Glutamatergic neuron (in vitro differentiated cells): ENCODE results near the gene SLC10A3. TPM values are rescaled to one million over a fixed set of nuclear protein-coding genes. Genes with fewer than 3 reads are reported as not detected.
"Not testable (repeated sequence)": the region's sequence is repeated elsewhere in the genome, so short reads cannot be mapped to it uniquely, and the experiment has no call there.

Source experiments
- DNase-seq: peaks from one replicate; pipeline ENCODE4 v3.0.0; 2022
- H3K27ac Mint-ChIP-seq: one replicate; pipeline ENCODE4 v1.8.0; 2020; ENCODE audit warnings: mild to moderate bottlenecking, mixed read lengths, inconsistent platforms; ENCODE audit not compliant: unreplicated experiment
- H3K27me3 Mint-ChIP-seq: one replicate; pipeline ENCODE4 v1.8.0; 2020; ENCODE audit warnings: mild to moderate bottlenecking, moderate library complexity, mixed read lengths, inconsistent platforms; ENCODE audit not compliant: unreplicated experiment
- H3K36me3 Mint-ChIP-seq: one replicate; pipeline ENCODE4 v1.8.0; 2020; ENCODE audit warnings: mild to moderate bottlenecking, mixed read lengths, inconsistent platforms; ENCODE audit not compliant: unreplicated experiment
- H3K4me1 Mint-ChIP-seq: one replicate; pipeline ENCODE4 v1.8.0; 2020; ENCODE audit warnings: mild to moderate bottlenecking, low read depth, mixed read lengths, inconsistent platforms; ENCODE audit not compliant: unreplicated experiment
- H3K4me3 Mint-ChIP-seq: one replicate; pipeline ENCODE4 v1.8.0; 2020; ENCODE audit warnings: mild to moderate bottlenecking, mixed read lengths, inconsistent platforms; ENCODE audit not compliant: unreplicated experiment
- H3K9me3 Mint-ChIP-seq: one replicate; pipeline ENCODE4 v1.8.0; 2020; ENCODE audit warnings: mild to moderate bottlenecking, moderate library complexity, mixed read lengths, inconsistent platforms; ENCODE audit not compliant: unreplicated experiment
- total RNA-seq: library from RNA; stranded (reverse); fragmentation: NEBNext Ultra II Directional; extraction: Animal tissue kit (Norgen Biotek cat#: 25700); gene quantifications from one replicate; pipeline ENCODE4 v1.2.1, GENCODE V29; 2021; ENCODE audit not compliant: unreplicated experiment
- TF ChIP-seq, protein P1 (sequence below): fragments of 200-600 bp; sonication (generic); IDR thresholded peaks from one replicate; pipeline ENCODE4 v1.5.0; 2021; ENCODE audit not compliant: partially characterized antibody, unreplicated experiment

The SLC10A3 gene
- total RNA-seq, 1 donor from 2014 or later, result 6.1 TPM

DNA sequence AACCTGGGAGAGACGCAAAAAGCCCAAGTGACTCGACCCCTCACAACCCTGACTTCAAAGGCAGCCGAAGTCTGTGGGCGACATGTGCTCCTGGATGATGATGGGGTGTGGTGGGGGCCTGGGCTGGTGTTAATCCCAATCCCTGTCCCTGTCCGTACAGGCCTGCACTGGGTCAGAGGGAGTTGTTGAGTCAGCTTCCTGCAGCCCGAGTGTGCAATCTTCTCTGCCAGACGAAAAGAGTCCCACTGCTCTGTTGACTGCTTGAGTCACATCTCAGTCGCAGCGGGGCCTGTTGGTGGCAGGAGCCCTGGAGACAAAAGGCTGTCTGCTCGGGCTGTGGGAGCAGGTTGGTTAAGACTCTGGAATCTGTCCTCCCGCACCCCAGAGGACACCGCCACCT, 15.3 kb upstream of the SLC10A3 start:
- TF ChIP-seq, protein P1, sequence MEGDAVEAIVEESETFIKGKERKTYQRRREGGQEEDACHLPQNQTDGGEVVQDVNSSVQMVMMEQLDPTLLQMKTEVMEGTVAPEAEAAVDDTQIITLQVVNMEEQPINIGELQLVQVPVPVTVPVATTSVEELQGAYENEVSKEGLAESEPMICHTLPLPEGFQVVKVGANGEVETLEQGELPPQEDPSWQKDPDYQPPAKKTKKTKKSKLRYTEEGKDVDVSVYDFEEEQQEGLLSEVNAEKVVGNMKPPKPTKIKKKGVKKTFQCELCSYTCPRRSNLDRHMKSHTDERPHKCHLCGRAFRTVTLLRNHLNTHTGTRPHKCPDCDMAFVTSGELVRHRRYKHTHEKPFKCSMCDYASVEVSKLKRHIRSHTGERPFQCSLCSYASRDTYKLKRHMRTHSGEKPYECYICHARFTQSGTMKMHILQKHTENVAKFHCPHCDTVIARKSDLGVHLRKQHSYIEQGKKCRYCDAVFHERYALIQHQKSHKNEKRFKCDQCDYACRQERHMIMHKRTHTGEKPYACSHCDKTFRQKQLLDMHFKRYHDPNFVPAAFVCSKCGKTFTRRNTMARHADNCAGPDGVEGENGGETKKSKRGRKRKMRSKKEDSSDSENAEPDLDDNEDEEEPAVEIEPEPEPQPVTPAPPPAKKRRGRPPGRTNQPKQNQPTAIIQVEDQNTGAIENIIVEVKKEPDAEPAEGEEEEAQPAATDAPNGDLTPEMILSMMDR, result no peak
- no peaks in the 10 kb centered on the region for H3K4me1 Mint-ChIP-seq
- peaks cover 4% of the 10 kb centered on the region for H3K9me3 Mint-ChIP-seq
- H3K36me3 Mint-ChIP-seq, result peaks cover 9% of the 10 kb centered on the region
- H3K27ac Mint-ChIP-seq, result no peak overlapping the region
- peaks cover 5% of the 10 kb centered on the region for H3K27me3 Mint-ChIP-seq
- no peak for DNase-seq
- H3K4me3 Mint-ChIP-seq, result no peak overlapping the region

DNA sequence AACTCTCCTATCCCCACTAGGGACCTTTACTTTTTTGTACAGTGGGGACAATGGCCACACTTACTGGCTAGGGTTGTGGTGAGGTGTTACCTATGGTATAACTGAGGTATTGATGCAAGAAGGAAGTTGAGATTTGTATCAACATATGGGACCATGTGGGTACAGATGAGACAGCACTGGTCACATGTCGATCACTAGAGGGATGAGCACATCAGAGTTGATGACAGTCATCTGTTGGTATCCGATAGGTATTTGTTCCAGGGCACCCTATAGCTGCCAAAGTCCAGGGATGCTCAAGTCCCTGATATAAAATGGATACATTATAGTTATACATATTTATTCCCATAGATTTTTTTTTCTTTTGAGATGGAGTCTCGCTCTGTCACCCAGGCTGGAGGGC, 12.6 kb upstream of the SLC10A3 start:
- no peak overlapping the region for H3K27ac Mint-ChIP-seq
- peaks cover 2% of the 10 kb centered on the region for H3K27me3 Mint-ChIP-seq
- H3K36me3 Mint-ChIP-seq, result no peaks in the 10 kb centered on the region
- no peaks in the 10 kb centered on the region for H3K4me1 Mint-ChIP-seq
- TF ChIP-seq, protein P1, result no peak
- H3K9me3 Mint-ChIP-seq, result peaks cover 4% of the 10 kb centered on the region
- no peak for DNase-seq
- no peak overlapping the region for H3K4me3 Mint-ChIP-seq

DNA sequence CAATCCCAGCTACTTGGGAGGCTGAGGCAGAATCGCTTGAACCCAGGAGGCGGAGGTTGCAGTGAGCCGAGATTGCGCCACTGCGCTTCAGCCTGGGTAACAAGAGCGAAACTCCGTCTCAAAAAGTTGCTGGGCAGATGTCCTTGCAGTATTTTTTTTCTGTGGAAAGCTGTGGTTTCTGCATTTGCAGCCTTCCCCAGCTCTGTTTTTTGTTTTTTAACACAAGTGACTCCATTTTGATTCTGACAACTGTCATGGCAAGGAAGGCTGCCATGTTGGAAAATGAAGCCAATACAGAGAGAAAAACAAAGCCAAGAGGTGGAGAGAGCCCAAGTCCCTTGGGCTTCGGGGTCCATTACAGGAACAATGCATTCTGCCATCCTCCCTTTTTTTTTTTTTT, 11.7 kb upstream of the SLC10A3 start:
- Mint-ChIP-seq H3K27ac (no peak overlapping the region), H3K4me1 (no peaks in the 10 kb centered on the region), H3K4me3 (no peak overlapping the region), H3K9me3 (peaks cover 4% of the 10 kb centered on the region), H3K36me3 (no peaks in the 10 kb centered on the region), H3K27me3 (peaks cover 2% of the 10 kb centered on the region)
- DNase-seq, result no peak
- TF ChIP-seq, protein P1, result no peak

DNA sequence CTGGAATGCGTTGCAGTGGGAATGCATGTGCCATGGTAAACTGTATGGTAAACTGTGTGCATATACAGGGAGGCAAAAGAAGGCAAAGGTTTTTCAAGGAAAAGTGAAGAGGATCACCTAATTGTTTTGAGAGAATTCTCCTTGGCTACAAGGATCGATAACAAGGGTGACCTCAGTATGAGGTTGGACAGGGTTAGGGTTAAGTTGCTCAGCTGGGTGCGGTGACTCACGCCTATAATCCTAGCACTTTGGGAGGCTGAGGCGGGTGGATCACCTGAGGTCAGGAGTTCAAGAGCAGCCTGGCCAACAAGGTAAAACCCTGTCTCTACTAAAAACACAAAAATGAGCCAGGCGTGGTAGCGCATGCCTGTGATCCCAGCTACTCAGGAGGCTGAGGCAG, 11.0 kb upstream of the SLC10A3 start:
- not testable (repeated sequence) for H3K27me3 Mint-ChIP-seq, H3K4me3 Mint-ChIP-seq, H3K9me3 Mint-ChIP-seq, H3K27ac Mint-ChIP-seq, DNase-seq, H3K36me3 Mint-ChIP-seq, H3K4me1 Mint-ChIP-seq

DNA sequence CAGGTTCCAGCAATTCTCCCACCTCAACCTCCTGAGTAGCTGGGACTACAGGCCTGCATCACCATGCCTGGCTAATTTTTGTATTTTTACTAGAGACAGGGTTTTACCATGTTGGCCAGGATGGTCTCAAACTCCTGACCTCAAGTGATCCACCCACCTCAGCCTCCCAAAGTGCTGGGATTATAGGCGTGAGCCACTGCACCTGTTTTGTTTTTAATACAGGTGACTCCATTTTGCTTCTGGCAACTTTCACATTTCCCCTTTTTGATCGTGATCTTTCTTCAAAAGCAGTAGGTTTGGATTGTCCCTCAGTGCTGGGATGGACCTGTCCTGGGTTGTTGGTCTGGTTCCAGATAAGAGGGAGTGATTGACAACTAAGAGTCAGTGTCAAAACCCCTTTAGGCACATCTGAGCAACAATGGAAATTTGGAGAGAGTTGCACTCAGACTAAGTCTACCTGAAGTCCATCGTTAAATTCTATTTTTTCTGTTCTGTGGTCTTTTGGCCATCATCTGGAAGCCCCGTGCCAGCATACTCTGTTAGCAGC, 6.2 kb upstream of the SLC10A3 start:
- not testable (repeated sequence) for H3K9me3 Mint-ChIP-seq, DNase-seq, H3K36me3 Mint-ChIP-seq, H3K27me3 Mint-ChIP-seq, H3K4me3 Mint-ChIP-seq, H3K4me1 Mint-ChIP-seq, H3K27ac Mint-ChIP-seq

DNA sequence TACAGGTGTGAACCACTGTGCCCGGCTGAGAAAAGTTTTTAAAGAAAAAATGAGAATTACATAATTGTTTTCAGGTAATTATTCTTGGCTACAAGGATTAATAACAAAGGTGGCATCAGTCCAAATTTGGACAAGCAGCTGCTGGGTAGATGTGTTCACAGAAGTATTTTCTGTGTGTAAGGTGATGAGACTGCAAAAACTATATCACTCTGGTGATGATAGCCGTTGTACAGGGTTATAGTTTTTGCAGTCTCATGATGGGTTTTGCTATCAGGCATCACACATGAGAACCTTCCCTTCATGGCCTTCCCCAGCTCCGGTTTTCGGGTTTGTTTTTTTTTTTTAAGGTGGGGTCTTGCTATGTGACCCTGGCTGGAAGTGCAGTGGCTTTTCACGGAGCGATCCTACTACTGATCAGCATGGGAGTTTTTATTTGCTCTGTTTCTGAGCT, 5.1 kb upstream of the SLC10A3 start:
- no peaks in the 10 kb centered on the region for H3K27me3 Mint-ChIP-seq
- TF ChIP-seq, protein P1, result no peak
- H3K4me1 Mint-ChIP-seq, result no peaks in the 10 kb centered on the region
- H3K4me3 Mint-ChIP-seq, result no peak overlapping the region
- no peak for DNase-seq
- no peak overlapping the region for H3K27ac Mint-ChIP-seq
- H3K36me3 Mint-ChIP-seq, result no peaks in the 10 kb centered on the region
- no peaks in the 10 kb centered on the region for H3K9me3 Mint-ChIP-seq
